HepG2 (cell line): ENCODE data around the gene NUDT7. TPM values are rescaled to one million over a fixed set of nuclear protein-coding genes. Genes with fewer than 3 reads are reported as not detected.

Experiments used
- CREM ChIP-seq, 2 experiments: sonication (generic) in 1 of 2; formaldehyde crosslinking in 1 of 2; IDR thresholded peaks; 2 replicates each; pipeline versions ENCODE4 v1.4.0 to v1.6.1; 2016 to 2020; ENCODE audit warnings: antibody characterized with exemption in 1 of 2, mild to moderate bottlenecking in 1 of 2, missing genetic modification reagents in 1 of 2
- ELF3 ChIP-seq: IDR thresholded peaks from 2 replicates; pipeline ENCODE4 v1.6.1; 2016; ENCODE audit warnings: missing genetic modification reagents, missing compliant biosample characterization
- FOSL2 ChIP-seq: sonication (generic); formaldehyde crosslinking; IDR thresholded peaks from 2 replicates; pipeline ENCODE4 v1.4.0; 2020; ENCODE audit warnings: missing genetic modification reagents
- FOXK2 ChIP-seq: fragments of 450-650 bp; IDR thresholded peaks from 2 replicates; pipeline ENCODE4 v1.6.1; 2016
- HES4 ChIP-seq: sonication (generic); formaldehyde crosslinking; IDR thresholded peaks from 2 replicates; pipeline ENCODE4 v1.9.0; 2021; ENCODE audit warnings: mild to moderate bottlenecking, missing genetic modification reagents, borderline replicate concordance
- KLF6 ChIP-seq: IDR thresholded peaks from 2 replicates; pipeline ENCODE4 v1.8.0; 2016; ENCODE audit warnings: missing biosample characterization, missing genetic modification reagents
- MAZ ChIP-seq, 2 experiments: sonication (generic) in 1 of 2; formaldehyde crosslinking in 1 of 2; IDR thresholded peaks; 2 replicates each; pipeline versions ENCODE4 v1.5.0 to v1.6.1; 2012 to 2020; ENCODE audit warnings: low read depth in 2 of 2, mild to moderate bottlenecking in 2 of 2, borderline replicate concordance in 1 of 2, improper control_type of control experiment in 1 of 2, low read length in 1 of 2, missing genetic modification reagents in 1 of 2, moderate library complexity in 1 of 2
- MXD4 ChIP-seq: IDR thresholded peaks from 2 replicates; pipeline ENCODE4 v1.6.1; 2016; ENCODE audit warnings: mild to moderate bottlenecking, missing biosample characterization, missing genetic modification reagents
- PITX1 ChIP-seq: sonication (generic); formaldehyde crosslinking; IDR thresholded peaks from 2 replicates; pipeline ENCODE4 v1.5.1; 2020; ENCODE audit warnings: mild to moderate bottlenecking, missing genetic modification reagents
- POLR2AphosphoS5 ChIP-seq: IDR thresholded peaks from 2 replicates; pipeline ENCODE4 v1.6.1; 2012; ENCODE audit warnings: low read depth, low read length
- SALL2 ChIP-seq: sonication (generic); formaldehyde crosslinking; IDR thresholded peaks from 2 replicates; pipeline ENCODE4 v1.8.1; 2023; ENCODE audit warnings: mild to moderate bottlenecking, missing genetic modification reagents, inconsistent platforms
- SETDB1 ChIP-seq: sonication (generic); formaldehyde crosslinking; IDR thresholded peaks from 2 replicates; pipeline ENCODE4 v1.5.1; 2020; ENCODE audit warnings: missing genetic modification reagents, mild to moderate bottlenecking, borderline replicate concordance
- SP140L ChIP-seq: sonication (generic); formaldehyde crosslinking; IDR thresholded peaks from 2 replicates; pipeline ENCODE4 v1.4.0; 2020; ENCODE audit warnings: missing genetic modification reagents, borderline replicate concordance
- ZNF660 ChIP-seq: sonication (generic); formaldehyde crosslinking; IDR thresholded peaks from 2 replicates; pipeline ENCODE4 v1.5.1; 2020; ENCODE audit warnings: mild to moderate bottlenecking, low read depth, missing genetic modification reagents, borderline replicate concordance
- ZNF75D ChIP-seq: sonication (generic); formaldehyde crosslinking; IDR thresholded peaks from 2 replicates; pipeline ENCODE4 v1.8.1; 2023; ENCODE audit warnings: missing genetic modification reagents, mild to moderate bottlenecking, borderline replicate concordance
- ZSCAN9 ChIP-seq: IDR thresholded peaks from 2 replicates; pipeline ENCODE4 v1.6.1; 2016; ENCODE audit warnings: borderline replicate concordance
- polyA plus RNA-seq, 8 experiments: library from polyadenylated mRNA; depleted of rRNA in 3 of 8; stranded (reverse) in 7 of 8; unstranded in 1 of 8; fragments of >200 nt; fragmentation: Illumina TruSeq in 4 of 8; extraction: Trizol in 4 of 8; gene quantifications; 2 replicates each; pipeline versions ENCODE4 v1.2.1 to v1.2.3, GENCODE V29; 2011 to 2016; ENCODE audit warnings: low read depth in 4 of 8, missing spikeins in 1 of 8, mixed read lengths in 1 of 8; ENCODE audit not compliant: insufficient read depth in 1 of 8
- total RNA-seq, 5 experiments: library from RNA; depleted of rRNA; stranded (reverse); fragments of >200 nt; fragmentation: Illumina TruSeq; extraction: Trizol; gene quantifications; 2 replicates each; pipeline ENCODE4 v1.2.3, GENCODE V29; 2016; ENCODE audit warnings: low read depth in 1 of 5
- TF ChIP-seq, protein P1 (sequence below): sonication (generic); formaldehyde crosslinking; IDR thresholded peaks from 2 replicates; pipeline ENCODE4 v1.9.0; 2022; ENCODE audit warnings: low read depth, missing genetic modification reagents
- TF ChIP-seq, protein P2 (sequence below): sonication (generic); formaldehyde crosslinking; IDR thresholded peaks from 2 replicates; pipeline ENCODE4 v1.8.0; 2023; ENCODE audit warnings: mild to moderate bottlenecking, missing genetic modification reagents
- TF ChIP-seq, protein P3 (sequence below): sonication (generic); formaldehyde crosslinking; IDR thresholded peaks from 2 replicates; pipeline ENCODE4 v1.4.0; 2020; ENCODE audit warnings: missing genetic modification reagents, borderline replicate concordance
- TF ChIP-seq, protein P4 (sequence below): IDR thresholded peaks from 2 replicates; pipeline ENCODE4 v1.6.1; 2016; ENCODE audit warnings: low read depth, control low read depth
- TF ChIP-seq, protein P5 (sequence below): sonication (generic); formaldehyde crosslinking; IDR thresholded peaks from 2 replicates; pipeline ENCODE4 v1.8.1; 2022; ENCODE audit warnings: low read depth, mild to moderate bottlenecking, missing genetic modification reagents

NUDT7 gene
- total and polyA plus RNA-seq, 2 of the 13 experiments (the other 11 are each of a cell fraction or from before 2014, with no cell fraction given): 14.3 to 23.9 TPM

DNA sequence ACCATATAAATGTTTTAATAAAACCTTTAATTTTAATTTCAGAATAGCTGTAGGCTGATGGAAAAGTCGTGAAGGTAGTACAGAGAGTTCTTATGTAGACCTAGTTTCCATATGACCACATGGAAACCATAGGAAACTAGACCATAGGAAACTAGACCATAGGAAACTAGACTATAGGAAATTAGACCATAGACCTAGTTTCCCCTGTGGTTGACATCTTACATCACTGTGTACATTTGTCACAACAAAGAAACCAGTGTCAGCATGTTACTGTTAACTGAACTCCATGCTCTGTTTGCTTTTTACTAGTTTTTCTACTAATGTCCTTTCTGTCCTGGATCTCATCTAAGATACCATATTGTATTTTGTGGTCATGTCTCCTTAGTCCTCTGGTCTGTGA lies 14.6 kb downstream of the NUDT7 start (continued):
- TF ChIP-seq, protein P1, sequence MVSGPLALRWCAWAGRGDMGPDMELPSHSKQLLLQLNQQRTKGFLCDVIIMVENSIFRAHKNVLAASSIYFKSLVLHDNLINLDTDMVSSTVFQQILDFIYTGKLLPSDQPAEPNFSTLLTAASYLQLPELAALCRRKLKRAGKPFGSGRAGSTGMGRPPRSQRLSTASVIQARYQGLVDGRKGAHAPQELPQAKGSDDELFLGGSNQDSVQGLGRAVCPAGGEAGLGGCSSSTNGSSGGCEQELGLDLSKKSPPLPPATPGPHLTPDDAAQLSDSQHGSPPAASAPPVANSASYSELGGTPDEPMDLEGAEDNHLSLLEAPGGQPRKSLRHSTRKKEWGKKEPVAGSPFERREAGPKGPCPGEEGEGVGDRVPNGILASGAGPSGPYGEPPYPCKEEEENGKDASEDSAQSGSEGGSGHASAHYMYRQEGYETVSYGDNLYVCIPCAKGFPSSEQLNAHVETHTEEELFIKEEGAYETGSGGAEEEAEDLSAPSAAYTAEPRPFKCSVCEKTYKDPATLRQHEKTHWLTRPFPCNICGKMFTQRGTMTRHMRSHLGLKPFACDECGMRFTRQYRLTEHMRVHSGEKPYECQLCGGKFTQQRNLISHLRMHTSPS (CRISPR knock-in tag): no peak
- no peak for TF ChIP-seq ZNF660 (CRISPR knock-in tag)
- TF ChIP-seq, protein P2, sequence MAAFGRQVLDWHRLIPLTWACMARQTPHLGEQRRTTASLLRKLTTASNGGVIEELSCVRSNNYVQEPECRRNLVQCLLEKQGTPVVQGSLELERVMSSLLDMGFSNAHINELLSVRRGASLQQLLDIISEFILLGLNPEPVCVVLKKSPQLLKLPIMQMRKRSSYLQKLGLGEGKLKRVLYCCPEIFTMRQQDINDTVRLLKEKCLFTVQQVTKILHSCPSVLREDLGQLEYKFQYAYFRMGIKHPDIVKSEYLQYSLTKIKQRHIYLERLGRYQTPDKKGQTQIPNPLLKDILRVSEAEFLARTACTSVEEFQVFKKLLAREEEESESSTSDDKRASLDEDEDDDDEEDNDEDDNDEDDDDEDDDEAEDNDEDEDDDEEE (CRISPR knock-in tag): no peak
- TF ChIP-seq, protein P3, sequence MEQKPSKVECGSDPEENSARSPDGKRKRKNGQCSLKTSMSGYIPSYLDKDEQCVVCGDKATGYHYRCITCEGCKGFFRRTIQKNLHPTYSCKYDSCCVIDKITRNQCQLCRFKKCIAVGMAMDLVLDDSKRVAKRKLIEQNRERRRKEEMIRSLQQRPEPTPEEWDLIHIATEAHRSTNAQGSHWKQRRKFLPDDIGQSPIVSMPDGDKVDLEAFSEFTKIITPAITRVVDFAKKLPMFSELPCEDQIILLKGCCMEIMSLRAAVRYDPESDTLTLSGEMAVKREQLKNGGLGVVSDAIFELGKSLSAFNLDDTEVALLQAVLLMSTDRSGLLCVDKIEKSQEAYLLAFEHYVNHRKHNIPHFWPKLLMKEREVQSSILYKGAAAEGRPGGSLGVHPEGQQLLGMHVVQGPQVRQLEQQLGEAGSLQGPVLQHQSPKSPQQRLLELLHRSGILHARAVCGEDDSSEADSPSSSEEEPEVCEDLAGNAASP (CRISPR knock-in tag): peak; percentile 38; the same call in 1 of the 2 replicates
- TF ChIP-seq, protein P4, sequence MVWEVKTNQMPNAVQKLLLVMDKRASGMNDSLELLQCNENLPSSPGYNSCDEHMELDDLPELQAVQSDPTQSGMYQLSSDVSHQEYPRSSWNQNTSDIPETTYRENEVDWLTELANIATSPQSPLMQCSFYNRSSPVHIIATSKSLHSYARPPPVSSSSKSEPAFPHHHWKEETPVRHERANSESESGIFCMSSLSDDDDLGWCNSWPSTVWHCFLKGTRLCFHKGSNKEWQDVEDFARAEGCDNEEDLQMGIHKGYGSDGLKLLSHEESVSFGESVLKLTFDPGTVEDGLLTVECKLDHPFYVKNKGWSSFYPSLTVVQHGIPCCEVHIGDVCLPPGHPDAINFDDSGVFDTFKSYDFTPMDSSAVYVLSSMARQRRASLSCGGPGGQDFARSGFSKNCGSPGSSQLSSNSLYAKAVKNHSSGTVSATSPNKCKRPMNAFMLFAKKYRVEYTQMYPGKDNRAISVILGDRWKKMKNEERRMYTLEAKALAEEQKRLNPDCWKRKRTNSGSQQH (CRISPR knock-in tag): no peak
- no peak for TF ChIP-seq MAZ (IDR thresholded peaks at IDR 0.05; ENCODE audit: borderline replicate concordance, low read depth, low read length)
- no peak for TF ChIP-seq MAZ (CRISPR knock-in tag; IDR thresholded peaks at IDR 0.05; ENCODE audit: low read depth)
- TF ChIP-seq, protein P5, sequence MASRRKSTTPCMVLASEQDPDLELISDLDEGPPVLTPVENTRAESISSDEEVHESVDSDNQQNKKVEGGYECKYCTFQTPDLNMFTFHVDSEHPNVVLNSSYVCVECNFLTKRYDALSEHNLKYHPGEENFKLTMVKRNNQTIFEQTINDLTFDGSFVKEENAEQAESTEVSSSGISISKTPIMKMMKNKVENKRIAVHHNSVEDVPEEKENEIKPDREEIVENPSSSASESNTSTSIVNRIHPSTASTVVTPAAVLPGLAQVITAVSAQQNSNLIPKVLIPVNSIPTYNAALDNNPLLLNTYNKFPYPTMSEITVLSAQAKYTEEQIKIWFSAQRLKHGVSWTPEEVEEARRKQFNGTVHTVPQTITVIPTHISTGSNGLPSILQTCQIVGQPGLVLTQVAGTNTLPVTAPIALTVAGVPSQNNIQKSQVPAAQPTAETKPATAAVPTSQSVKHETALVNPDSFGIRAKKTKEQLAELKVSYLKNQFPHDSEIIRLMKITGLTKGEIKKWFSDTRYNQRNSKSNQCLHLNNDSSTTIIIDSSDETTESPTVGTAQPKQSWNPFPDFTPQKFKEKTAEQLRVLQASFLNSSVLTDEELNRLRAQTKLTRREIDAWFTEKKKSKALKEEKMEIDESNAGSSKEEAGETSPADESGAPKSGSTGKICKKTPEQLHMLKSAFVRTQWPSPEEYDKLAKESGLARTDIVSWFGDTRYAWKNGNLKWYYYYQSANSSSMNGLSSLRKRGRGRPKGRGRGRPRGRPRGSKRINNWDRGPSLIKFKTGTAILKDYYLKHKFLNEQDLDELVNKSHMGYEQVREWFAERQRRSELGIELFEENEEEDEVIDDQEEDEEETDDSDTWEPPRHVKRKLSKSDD: no peak
- TF ChIP-seq CREM (IDR thresholded peaks at IDR 0.05): peak; percentile 62
- TF ChIP-seq CREM (CRISPR knock-in tag; IDR thresholded peaks at IDR 0.05): no peak
- 0 out of 2 replicates have a peak, but pooled peaks have one; percentile 37 for TF ChIP-seq SP140L
- TF ChIP-seq HES4 (CRISPR knock-in tag): no peak
- TF ChIP-seq KLF6 (CRISPR knock-in tag): no peak
- TF ChIP-seq ELF3 (CRISPR knock-in tag): peak; percentile 84
- no peak for TF ChIP-seq SALL2 (CRISPR knock-in tag)
- no peak for TF ChIP-seq SETDB1 (CRISPR knock-in tag)
- no peak for TF ChIP-seq POLR2AphosphoS5
- TF ChIP-seq ZSCAN9: peak; percentile 47; the same call in 1 of the 2 replicates
- no peak for TF ChIP-seq ZNF75D (CRISPR knock-in tag)
- TF ChIP-seq FOSL2 (CRISPR knock-in tag): no peak
- TF ChIP-seq FOXK2: peak; percentile 84
- no peak for TF ChIP-seq MXD4 (CRISPR knock-in tag)
- no peak for TF ChIP-seq PITX1 (CRISPR knock-in tag)
